SK-N-SH (cell line): ENCODE results near the gene CYP26A1. TPM values are rescaled to one million over a fixed set of nuclear protein-coding genes. Genes with fewer than 3 reads are reported as not detected.

Source experiments
- CTCF ChIA-PET: fragments of 300-600, 350-600 bp; formaldehyde crosslinking; extraction: SDS; loops from one replicate; lab custom pipeline; 2021; lab: Yijun Ruan, JAX
- POLR2A ChIA-PET: fragments of 350-600 bp; sonication (Branson Sonifier 250); formaldehyde crosslinking; extraction: SDS; loops from one replicate; lab custom pipeline; 2020; ENCODE audit warnings: antibody characterized with exemption, inconsistent platforms; lab: Yijun Ruan, JAX
- DNase-seq: peaks from one replicate; pipeline ENCODE4 v3.0.0; 2012
- H2AFZ ChIP-seq: fragments of 200-600 bp; sonication (generic); 2 replicates; pipeline ENCODE4 v1.8.1; 2016; ENCODE audit warnings: antibody characterized with exemption, mild to moderate bottlenecking, low read depth
- H3F3A ChIP-seq: fragments of 200-600 bp; sonication (generic); replicated peaks from 2 replicates; pipeline ENCODE3; 2016; ENCODE audit warnings: antibody characterized with exemption, mild to moderate bottlenecking; ENCODE audit not compliant: insufficient read depth
- H3K27ac ChIP-seq, 2 experiments: fragments of 200-500 bp in 1 of 2; fragments of 200-600 bp in 1 of 2; sonication (Bioruptor generic) in 1 of 2; sonication (generic), shearing (Covaris generic) in 1 of 2; 2 replicates each; pipeline versions ENCODE4 v1.5.1 to v1.6.1; 2014 to 2016; ENCODE audit warnings: low read depth in 2 of 2, inconsistent platforms in 1 of 2, low read length in 1 of 2, mild to moderate bottlenecking in 1 of 2, mixed read lengths in 1 of 2
- H3K27me3 ChIP-seq: fragments of 200-600 bp; sonication (generic), shearing (Covaris generic); 2 replicates; pipeline ENCODE4 v1.6.1; 2016; ENCODE audit warnings: mixed run types; ENCODE audit not compliant: insufficient read depth
- H3K36me3 ChIP-seq, 2 experiments: fragments of 200-500 bp in 1 of 2; fragments of 200-600 bp in 1 of 2; sonication (Bioruptor generic) in 1 of 2; sonication (generic) in 1 of 2; replicated peaks in 1 of 2; 2 replicates each; pipeline versions ENCODE3 to v1.5.1; 2014 to 2016; ENCODE audit warnings: low read length in 1 of 2, mild to moderate bottlenecking in 1 of 2; ENCODE audit not compliant: insufficient read depth in 2 of 2, control insufficient read depth in 1 of 2
- H3K4me1 ChIP-seq, 2 experiments: fragments of 200-500 bp in 1 of 2; fragments of 200-600 bp in 1 of 2; sonication (Bioruptor generic) in 1 of 2; sonication (generic), shearing (Covaris generic) in 1 of 2; 2 replicates each; pipeline versions ENCODE4 v1.5.1 to v1.6.1; 2014 to 2016; ENCODE audit warnings: low read depth in 1 of 2, low read length in 1 of 2, mixed run types in 1 of 2; ENCODE audit not compliant: insufficient read depth in 2 of 2, control insufficient read depth in 1 of 2
- H3K4me2 ChIP-seq: fragments of 200-600 bp; sonication (generic), shearing (Covaris generic); 2 replicates; pipeline ENCODE4 v1.6.1; 2017; ENCODE audit warnings: mixed run types
- H3K4me3 ChIP-seq, 2 experiments: fragments of 200-500 bp in 1 of 2; fragments of 200-600 bp in 1 of 2; sonication (Bioruptor generic) in 1 of 2; sonication (generic), shearing (Covaris generic) in 1 of 2; 2 replicates each; pipeline versions ENCODE4 v1.5.1 to v1.8.1; 2014 to 2016; ENCODE audit warnings: low read depth in 2 of 2, inconsistent platforms in 1 of 2, low read length in 1 of 2, mild to moderate bottlenecking in 1 of 2, mixed read lengths in 1 of 2, moderate library complexity in 1 of 2
- H3K79me2 ChIP-seq: fragments of 200-600 bp; sonication (generic); 2 replicates; pipeline ENCODE4 v1.8.1; 2017; ENCODE audit warnings: mild to moderate bottlenecking; ENCODE audit not compliant: insufficient read depth
- H3K9ac ChIP-seq: fragments of 200-600 bp; sonication (generic); 2 replicates; pipeline ENCODE4 v1.6.1; 2017; ENCODE audit warnings: mixed run types
- H3K9me2 ChIP-seq: fragments of 200-600 bp; sonication (generic); 2 replicates; pipeline ENCODE4 v1.6.1; 2017; ENCODE audit warnings: mixed run types
- H3K9me3 ChIP-seq: fragments of 200-600 bp; sonication (generic); 2 replicates; pipeline ENCODE4 v1.6.1; 2017; ENCODE audit warnings: mixed run types, mild to moderate bottlenecking, moderate library complexity
- H4K20me1 ChIP-seq: fragments of 200-600 bp; sonication (generic); 2 replicates; pipeline ENCODE4 v1.6.1; 2017; ENCODE audit warnings: mild to moderate bottlenecking, mixed run types; ENCODE audit not compliant: insufficient read depth
- CTCF ChIP-seq: fragments of 200-600 bp; sonication (generic); IDR thresholded peaks from 2 replicates; pipeline ENCODE4 v1.6.1; 2017; ENCODE audit warnings: antibody characterized with exemption, mild to moderate bottlenecking, moderate library complexity
- IRF3 ChIP-seq: fragments of 150-350 bp; IDR thresholded peaks from 2 replicates; pipeline ENCODE4 v1.6.1; 2016; ENCODE audit warnings: mild to moderate bottlenecking, low read depth, low read length
- MAX ChIP-seq: IDR thresholded peaks from 2 replicates; pipeline ENCODE4 v1.4.0; 2012; ENCODE audit warnings: low read depth
- MEF2A ChIP-seq: IDR thresholded peaks from 2 replicates; pipeline ENCODE4 v1.4.0; 2012; ENCODE audit warnings: low read depth, borderline replicate concordance
- REST ChIP-seq: IDR thresholded peaks from 2 replicates; pipeline ENCODE4 v1.6.1; 2012; ENCODE audit warnings: mild to moderate bottlenecking, low read depth, low read length, moderate library complexity
- TCF12 ChIP-seq: IDR thresholded peaks from 2 replicates; pipeline ENCODE4 v1.4.0; 2012
- WGBS: methylation state at CpG from one replicate; pipeline ENCODE4 v1.1.6; 2017; ENCODE audit warnings: low lambda C conversion rate; 5-methylcytosine and 5-hydroxymethylcytosine counted together
- polyA plus RNA-seq, 3 experiments: library from polyadenylated mRNA; depleted of rRNA; stranded (reverse); fragments of >200 nt; gene quantifications; 2 replicates each; pipeline ENCODE4 v1.2.3, GENCODE V29; 2012

The CYP26A1 gene
- polyA plus RNA-seq, 1 of the 3 experiments (the other 2 are of a cell fraction), result not detected

GRCh38 chr10:93062514-93063143 is 11.1 kb upstream of the CYP26A1 start:
- Histone ChIP-seq H3K9ac (no peak overlapping the region), H3K4me2 (no peak overlapping the region), H3K79me2 (no peaks in the 10 kb centered on the region), H3K4me3 (no peak overlapping the region), H3K4me1 (peaks cover 0 to 6% of the 10 kb centered on the region in 2 experiments; a peak in 1 of 4 replicates), H2AFZ (no peak overlapping the region), H3K27ac (no peak overlapping the region), H3K36me3 (no peaks in the 10 kb centered on the region), H3K9me3 (no peaks in the 10 kb centered on the region), H3K9me2 (no peaks in the 10 kb centered on the region), H3K27me3 (peaks cover 26% of the 10 kb centered on the region), H3F3A (no peaks in the 10 kb centered on the region), H4K20me1 (no peaks in the 10 kb centered on the region)
- DNase-seq, result peak; percentile 30
- no peak for TF ChIP-seq MAX
- no peak for TF ChIP-seq MEF2A
- TF ChIP-seq TCF12, result no peak
- TF ChIP-seq IRF3, result no peak
- peak; percentile 13; the same call in 1 of the 2 replicates for TF ChIP-seq CTCF
- TF ChIP-seq REST, result no peak
- ChIA-PET CTCF (interaction anchor here (8.4 kb wide), 1 partner anchor 15 kb away, joined by 69 read pairs; no protein-coding TSS in a partner anchor), POLR2A (no interaction called here)
- WGBS, result 98% methylated on average over 24 of the region's 68 CpGs
